GM06990 (cell line): ENCODE data around the gene CHST12.

ENCODE experiments used
- DNase-seq: peaks from one replicate; pipeline ENCODE4 v3.0.0-alpha.2; 2011; ENCODE audit not compliant: insufficient read length; ENCODE audit errors: extremely low read depth
- H3K27me3 ChIP-seq: replicated peaks from 2 replicates; pipeline ENCODE4 v1.6.0; 2011; ENCODE audit warnings: low read length; ENCODE audit not compliant: control insufficient read depth, insufficient read depth
- H3K36me3 ChIP-seq: 2 replicates; pipeline ENCODE4 v1.5.1; 2011; ENCODE audit warnings: low read length; ENCODE audit not compliant: control insufficient read depth, insufficient read depth
- H3K4me3 ChIP-seq: replicated peaks from 2 replicates; pipeline ENCODE4 v1.5.1; 2011; ENCODE audit warnings: low read depth, mild to moderate bottlenecking, control low read depth, low read length
- CTCF ChIP-seq: IDR thresholded peaks from 2 replicates; pipeline ENCODE4 v1.5.1; 2011; ENCODE audit warnings: low read length, control low read depth, mild to moderate bottlenecking, inconsistent platforms; ENCODE audit not compliant: insufficient read depth, poor library complexity, severe bottlenecking

CHST12 gene

GRCh38 chr7:2398506-2398905, 4.9 kb upstream of the CHST12 start:
- Histone ChIP-seq H3K4me3 (no peak overlapping the region), H3K36me3 (no peaks in the 10 kb centered on the region), H3K27me3 (no peaks in the 10 kb centered on the region)
- DNase-seq, result no peak
- no peak for TF ChIP-seq CTCF

- Histone ChIP-seq H3K4me3 (no peak overlapping the region), H3K27me3 (no peaks in the 10 kb centered on the region), H3K36me3 (no peaks in the 10 kb centered on the region)
- DNase-seq, result no peak
- TF ChIP-seq CTCF, result no peak
These were observed 3.4 kb upstream of the CHST12 start for GRCh38 chr7:2399848-2400587.

- H3K4me3 ChIP-seq, result peak overlapping the region; percentile 65
These were observed 761 bp upstream of the CHST12 start for GRCh38 chr7:2402687-2403013.

GRCh38 chr7:2403718-2404648, 572 bp downstream of the CHST12 start:
- no peaks in the 10 kb centered on the region for H3K27me3 ChIP-seq
- peak overlapping the region; percentile 82 for H3K4me3 ChIP-seq
- no peaks in the 10 kb centered on the region for H3K36me3 ChIP-seq
- TF ChIP-seq CTCF, result no peak
- DNase-seq, result no peak

More at GRCh38 chr7:2402687-2403013, 761 bp upstream of the CHST12 start:
- Histone ChIP-seq H3K36me3 (no peaks in the 10 kb centered on the region), H3K27me3 (no peaks in the 10 kb centered on the region)
- no peak for TF ChIP-seq CTCF
- no peak for DNase-seq

- Histone ChIP-seq H3K36me3 (no peaks in the 10 kb centered on the region), H3K4me3 (peak overlapping the region; percentile 82), H3K27me3 (no peaks in the 10 kb centered on the region)
- DNase-seq, result no peak
- TF ChIP-seq CTCF, result no peak
These were observed 1.3 kb downstream of the CHST12 start for GRCh38 chr7:2404714-2405119.
